Measurements from ENCODE around the gene AOPEP.

Gene AOPEP

DNA sequence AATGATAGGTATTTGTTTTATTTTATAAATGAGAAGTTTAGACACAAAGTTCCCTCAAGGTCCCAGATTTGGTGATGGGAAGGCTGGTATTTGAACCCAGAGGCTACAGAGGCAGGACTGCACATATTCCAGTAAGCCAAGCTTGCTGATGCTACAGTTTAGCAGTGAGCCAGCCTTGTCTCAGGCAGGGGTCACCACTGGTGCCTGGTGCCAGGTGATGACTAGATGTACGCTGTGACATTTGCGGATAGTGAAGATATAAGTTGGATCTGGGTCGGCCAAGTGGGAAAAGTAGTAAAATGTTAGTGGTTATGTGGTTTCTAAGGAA lies 143.9 kb downstream of the AOPEP start:
- no peak overlapping the region for H3K4me3 ChIP-seq (ENCODE audit: low read depth, low read length, poor library complexity, severe bottlenecking)
- H2AFZ ChIP-seq (ENCODE audit: low read length) = no peak overlapping the region
- H3K36me3 ChIP-seq (ENCODE audit: insufficient read depth, low read length) = no peaks in the 10 kb centered on the region
- H3F3A ChIP-seq (ENCODE audit: insufficient read depth, low read length) = peaks cover 9% of the 10 kb centered on the region; the same call in 1 of the 2 replicates
- TF ChIP-seq EZH2 (IDR thresholded peaks at IDR 0.05; ENCODE audit: borderline replicate concordance, low read length) (no peak), CTCF (IDR thresholded peaks at IDR 0.05; ENCODE audit: low read length) (no peak)
- no peaks in the 10 kb centered on the region for H3K27me3 ChIP-seq (ENCODE audit: insufficient read depth, low read length)
- H3K9ac ChIP-seq (ENCODE audit: low read length) = no peak overlapping the region
- no peaks in the 10 kb centered on the region for H3K9me2 ChIP-seq (ENCODE audit: low read depth, low read length)
- no peak overlapping the region for H3K27ac ChIP-seq (ENCODE audit: low read depth, low read length, poor library complexity, severe bottlenecking)
- no peak overlapping the region for H3K4me2 ChIP-seq (ENCODE audit: low read length)
- H4K20me1 ChIP-seq (ENCODE audit: insufficient read depth, low read length) = no peaks in the 10 kb centered on the region
- H3K9me3 ChIP-seq (ENCODE audit: low read length) = no peaks in the 10 kb centered on the region
- peaks cover 33% of the 10 kb centered on the region for H3K4me1 ChIP-seq (ENCODE audit: insufficient read depth, low read length, severe bottlenecking)
- no peaks in the 10 kb centered on the region for H3K79me2 ChIP-seq (ENCODE audit: insufficient read depth, low read length)

DNA sequence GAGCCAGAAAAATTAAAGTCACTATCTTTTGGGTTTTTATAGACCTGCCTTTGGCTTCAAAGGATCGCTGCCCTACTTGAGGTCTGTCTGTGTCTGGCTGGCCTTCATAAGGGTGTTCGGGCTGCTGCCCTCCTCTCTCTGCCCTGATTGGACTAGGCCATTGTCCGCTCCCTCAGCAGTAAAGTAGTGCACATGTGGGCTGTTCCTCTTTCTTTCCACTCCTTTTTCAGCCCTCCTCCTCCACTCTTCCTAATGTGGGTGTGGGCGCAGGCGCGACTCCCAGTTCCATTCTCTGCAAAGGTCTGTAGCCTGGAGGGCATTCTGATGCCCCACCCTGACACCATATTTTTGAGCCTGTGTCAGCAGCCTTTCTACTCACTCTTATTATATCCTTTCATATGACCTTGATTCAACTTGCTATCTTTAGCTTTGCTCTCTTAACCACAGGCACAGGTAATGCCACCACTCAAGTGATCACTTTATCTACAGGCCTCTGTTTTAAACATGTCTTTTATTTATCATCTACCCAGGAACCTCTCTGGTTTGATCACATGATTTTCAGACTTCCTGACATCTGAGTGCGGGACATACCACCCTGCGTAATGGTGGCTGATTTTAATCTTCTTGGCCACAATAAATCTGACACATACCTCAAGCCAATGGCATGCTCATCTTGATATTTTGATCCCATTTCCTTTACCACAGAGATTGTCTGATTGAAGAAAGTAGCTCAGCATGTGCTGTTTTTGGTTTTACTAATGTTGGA lies 144.5 kb downstream of the AOPEP start:
- no peak overlapping the region for H3K9ac ChIP-seq (ENCODE audit: low read length)
- H3K4me1 ChIP-seq (ENCODE audit: insufficient read depth, low read length, severe bottlenecking) = peaks cover 37% of the 10 kb centered on the region
- no peaks in the 10 kb centered on the region for H3K27me3 ChIP-seq (ENCODE audit: insufficient read depth, low read length)
- no peak overlapping the region for H3K4me3 ChIP-seq (ENCODE audit: low read depth, low read length, poor library complexity, severe bottlenecking)
- no peaks in the 10 kb centered on the region for H4K20me1 ChIP-seq (ENCODE audit: insufficient read depth, low read length)
- no peak overlapping the region for H3K27ac ChIP-seq (ENCODE audit: low read depth, low read length, poor library complexity, severe bottlenecking)
- TF ChIP-seq CTCF (IDR thresholded peaks at IDR 0.05; ENCODE audit: low read length) = no peak
- TF ChIP-seq EZH2 (IDR thresholded peaks at IDR 0.05; ENCODE audit: borderline replicate concordance, low read length) = no peak
- H3K4me2 ChIP-seq (ENCODE audit: low read length) = no peak overlapping the region
- no peaks in the 10 kb centered on the region for H3K79me2 ChIP-seq (ENCODE audit: insufficient read depth, low read length)
- no peaks in the 10 kb centered on the region for H3K36me3 ChIP-seq (ENCODE audit: insufficient read depth, low read length)
- peaks cover 9% of the 10 kb centered on the region; the same call in 1 of the 2 replicates for H3F3A ChIP-seq (ENCODE audit: insufficient read depth, low read length)
- no peak overlapping the region for H2AFZ ChIP-seq (ENCODE audit: low read length)
- H3K9me2 ChIP-seq (ENCODE audit: low read depth, low read length) = no peaks in the 10 kb centered on the region
- no peaks in the 10 kb centered on the region for H3K9me3 ChIP-seq (ENCODE audit: low read length)

- Histone ChIP-seq H3K4me3 (ENCODE audit: low read depth, low read length, poor library complexity, severe bottlenecking) (no peak overlapping the region), H3K9ac (ENCODE audit: low read length) (no peak overlapping the region), H3K27ac (ENCODE audit: low read depth, low read length, poor library complexity, severe bottlenecking) (no peak overlapping the region), H2AFZ (ENCODE audit: low read length) (no peak overlapping the region), H3K27me3 (ENCODE audit: insufficient read depth, low read length) (no peaks in the 10 kb centered on the region), H3K4me1 (ENCODE audit: insufficient read depth, low read length, severe bottlenecking) (peaks cover 31% of the 10 kb centered on the region), H3K36me3 (ENCODE audit: insufficient read depth, low read length) (no peaks in the 10 kb centered on the region), H3K4me2 (ENCODE audit: low read length) (no peak overlapping the region), H4K20me1 (ENCODE audit: insufficient read depth, low read length) (no peaks in the 10 kb centered on the region), H3K9me2 (ENCODE audit: low read depth, low read length) (no peaks in the 10 kb centered on the region), H3K79me2 (ENCODE audit: insufficient read depth, low read length) (no peaks in the 10 kb centered on the region), H3K9me3 (ENCODE audit: low read length) (no peaks in the 10 kb centered on the region), H3F3A (ENCODE audit: insufficient read depth, low read length) (peaks cover 9% of the 10 kb centered on the region; the same call in 1 of the 2 replicates)
- TF ChIP-seq EZH2 (IDR thresholded peaks at IDR 0.05; ENCODE audit: borderline replicate concordance, low read length) = no peak
- TF ChIP-seq CTCF (IDR thresholded peaks at IDR 0.05; ENCODE audit: low read length) = no peak
These were observed 145.8 kb downstream of the AOPEP start for GRCh38 chr9:94872083-94872833.

Measured in OCI-LY1 (cell line).